HG03460 (cell line): ENCODE measurements around the gene REEP2.
"Not testable (repeated sequence)": the region's sequence is repeated elsewhere in the genome, so short reads cannot be mapped to it uniquely, and the experiment has no call there.

Source experiments
- ATAC-seq: cut with Tn5 transposase; IDR thresholded peaks from one replicate; pipeline ENCODE4 v1.9.1; 2021; ENCODE audit not compliant: unreplicated experiment

Gene REEP2, protein sequence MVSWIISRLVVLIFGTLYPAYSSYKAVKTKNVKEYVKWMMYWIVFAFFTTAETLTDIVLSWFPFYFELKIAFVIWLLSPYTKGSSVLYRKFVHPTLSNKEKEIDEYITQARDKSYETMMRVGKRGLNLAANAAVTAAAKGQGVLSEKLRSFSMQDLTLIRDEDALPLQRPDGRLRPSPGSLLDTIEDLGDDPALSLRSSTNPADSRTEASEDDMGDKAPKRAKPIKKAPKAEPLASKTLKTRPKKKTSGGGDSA

DNA sequence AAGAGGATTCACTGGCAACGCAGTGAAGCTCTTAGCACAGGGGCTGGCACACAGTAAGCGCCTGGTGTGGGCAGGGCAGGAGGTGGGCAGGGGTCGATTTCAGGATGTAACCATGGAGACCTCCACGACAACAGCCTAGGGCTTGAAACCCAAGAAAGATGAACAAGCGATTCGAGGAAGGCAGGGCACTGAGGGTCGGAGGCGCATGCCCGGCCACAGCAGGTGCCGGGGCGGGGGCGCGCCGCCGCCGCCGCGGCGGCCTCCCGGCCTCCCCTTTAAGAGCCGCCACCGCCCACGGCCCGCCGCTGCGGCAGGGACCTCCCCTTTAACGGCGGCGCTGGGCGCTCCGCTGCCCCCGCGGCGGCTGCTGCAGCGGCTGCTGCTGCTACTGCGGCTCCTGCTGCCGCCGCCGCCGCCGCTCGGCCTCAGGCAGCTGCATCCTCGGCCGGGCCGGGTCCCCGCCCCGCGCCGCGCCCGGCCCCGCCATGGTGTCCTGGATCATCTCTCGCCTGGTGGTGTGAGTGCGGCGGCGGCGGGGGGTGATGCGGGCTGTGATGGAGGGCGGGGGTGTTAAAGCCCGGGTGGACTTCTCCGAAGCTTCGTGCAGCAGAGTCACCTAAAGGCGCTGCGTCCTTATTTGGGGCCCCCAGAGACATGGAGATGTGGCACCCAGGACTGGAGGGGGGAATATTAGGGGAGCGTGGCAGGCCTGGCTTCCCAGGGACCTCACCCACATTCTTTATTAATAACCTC is at the start of gene REEP2:
REEP2 (plus strand) TSS at position 334 of the 753 bp plus-strand sequence; CDS start at position 486, 152 bp downstream.
- ATAC-seq, result peak; percentile 71

DNA sequence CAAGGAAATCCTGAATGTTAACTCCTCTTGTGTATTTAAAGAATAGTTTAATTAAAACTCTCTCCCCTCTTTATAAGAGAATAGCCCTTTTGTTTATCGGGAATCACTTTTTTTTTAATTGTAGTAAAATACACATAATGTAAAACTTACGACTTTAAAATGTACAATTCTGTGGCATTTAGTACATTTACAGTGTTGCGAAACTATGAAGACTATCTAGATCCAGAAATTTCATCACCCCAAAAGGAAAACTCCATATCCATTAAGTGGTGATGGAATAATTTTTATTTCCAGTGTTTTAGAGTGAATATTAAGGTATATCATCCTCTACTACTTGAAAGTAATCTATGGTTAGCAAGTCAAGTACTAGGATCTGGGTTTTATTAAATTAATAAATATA is 49.5 kb upstream of the REEP2 start:
- ATAC-seq, result no peak

DNA sequence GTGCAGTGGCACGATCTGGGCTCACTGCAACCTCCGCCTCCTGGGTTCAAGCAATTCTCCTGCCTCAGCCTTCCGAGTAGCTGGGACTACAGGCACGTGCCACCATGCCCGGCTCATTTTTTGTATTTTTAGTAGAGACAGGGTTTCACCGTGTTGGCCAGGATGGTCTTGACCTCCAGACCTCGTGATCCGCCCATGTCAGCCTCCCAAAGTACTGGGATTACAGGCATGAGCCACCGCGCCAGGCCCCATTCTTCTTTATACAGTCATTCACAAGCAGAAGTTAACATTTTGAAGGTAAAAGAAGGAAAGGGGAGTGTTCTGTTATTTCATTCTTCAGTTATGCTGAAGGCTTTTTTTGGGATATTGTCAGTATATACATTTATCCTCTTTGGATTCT is 48.9 kb upstream of the REEP2 start:
- ATAC-seq, result not testable (repeated sequence)

DNA sequence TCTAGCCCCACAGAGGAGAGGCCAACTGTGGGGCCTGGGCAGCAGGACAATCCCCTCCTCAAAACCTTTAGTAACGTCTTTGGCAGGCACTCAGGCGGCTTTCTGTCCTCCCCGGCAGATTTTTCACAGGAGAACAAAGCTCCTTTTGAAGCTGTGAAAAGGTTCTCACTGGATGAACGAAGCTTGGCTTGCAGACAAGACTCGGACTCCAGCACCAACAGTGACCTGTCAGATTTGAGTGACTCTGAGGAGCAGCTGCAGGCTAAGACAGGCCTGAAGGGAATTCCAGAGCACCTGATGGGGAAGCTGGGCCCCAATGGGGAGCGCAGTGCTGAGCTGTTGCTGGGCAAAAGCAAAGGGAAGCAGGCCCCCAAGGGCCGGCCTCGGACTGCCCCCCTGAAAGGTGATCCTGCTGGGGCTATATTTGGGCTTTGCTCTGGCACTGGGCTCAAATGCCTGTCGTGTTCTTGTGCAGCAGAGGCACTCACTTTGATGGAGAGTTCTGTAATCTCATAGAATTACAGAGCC is 46.9 kb upstream of the REEP2 start:
- ATAC-seq, result no peak

DNA sequence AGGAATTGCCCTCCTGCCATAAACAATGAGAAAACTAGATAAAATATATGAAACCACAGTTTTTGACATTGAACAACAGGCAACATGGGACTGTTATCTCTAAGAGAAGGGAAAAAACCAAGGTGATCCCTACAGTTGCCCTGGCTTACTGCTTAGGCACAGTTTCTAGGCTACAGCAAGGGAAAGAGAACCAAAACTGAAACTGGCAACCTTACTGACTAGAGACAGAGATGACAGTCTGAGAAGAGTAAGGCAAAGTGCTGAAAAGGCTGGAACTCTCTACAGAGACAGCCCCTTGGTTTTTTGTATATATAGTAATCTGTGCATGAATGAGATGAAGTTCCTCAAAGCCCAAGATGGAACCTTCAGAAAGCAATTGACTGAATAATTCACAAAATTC is 36.2 kb upstream of the REEP2 start:
- ATAC-seq, result peak; percentile 84

DNA sequence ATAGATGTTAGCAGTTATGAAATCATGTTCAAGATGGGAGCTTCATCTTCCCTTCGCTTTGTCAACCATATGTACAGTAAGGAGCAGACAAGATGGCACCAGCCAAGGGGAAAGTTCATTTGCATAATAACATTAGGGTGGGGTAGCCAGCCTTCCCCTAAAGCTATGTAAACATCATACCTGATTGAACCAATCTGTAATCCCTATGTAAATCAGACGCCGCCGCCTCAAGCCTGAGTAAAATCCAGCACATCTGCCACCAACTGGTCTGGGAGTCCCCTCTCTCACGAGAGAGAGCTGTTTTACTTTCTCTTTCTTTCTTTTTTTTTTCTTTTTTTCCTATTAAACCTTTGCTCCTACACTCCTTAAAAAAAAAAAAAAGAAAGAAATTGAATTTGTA is 30.8 kb upstream of the REEP2 start:
- ATAC-seq, result peak; percentile 94

DNA sequence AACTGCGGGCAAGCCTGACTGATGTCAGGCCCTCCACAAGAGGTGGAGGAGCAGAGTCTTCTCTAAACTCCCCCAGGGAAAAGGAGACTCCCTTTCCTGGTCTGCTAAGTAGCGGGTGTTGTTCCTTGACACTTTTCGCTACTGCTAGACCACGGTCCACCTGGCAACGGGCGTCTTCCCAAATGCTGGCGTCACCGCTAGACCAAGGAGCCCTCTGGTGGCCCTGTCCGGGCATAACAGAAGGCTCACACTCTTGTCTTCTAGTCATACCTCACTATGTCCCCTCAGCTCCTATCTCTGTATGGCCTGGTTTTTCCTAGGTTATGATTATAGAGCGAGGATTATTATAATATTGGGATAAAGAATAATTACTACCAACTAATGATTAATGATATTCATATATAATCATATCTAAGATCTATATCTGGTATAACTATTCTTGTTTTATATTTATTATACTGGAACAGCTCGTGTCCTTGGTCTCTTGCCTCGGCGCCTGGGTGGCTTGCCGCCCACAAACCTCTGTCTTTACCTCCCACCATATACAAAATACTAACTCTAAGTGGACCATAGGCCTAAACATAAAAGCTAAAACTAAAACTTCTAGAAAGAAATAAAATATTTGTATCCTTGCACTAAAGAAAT is 27.7 kb upstream of the REEP2 start:
- ATAC-seq, result not testable (repeated sequence)

DNA sequence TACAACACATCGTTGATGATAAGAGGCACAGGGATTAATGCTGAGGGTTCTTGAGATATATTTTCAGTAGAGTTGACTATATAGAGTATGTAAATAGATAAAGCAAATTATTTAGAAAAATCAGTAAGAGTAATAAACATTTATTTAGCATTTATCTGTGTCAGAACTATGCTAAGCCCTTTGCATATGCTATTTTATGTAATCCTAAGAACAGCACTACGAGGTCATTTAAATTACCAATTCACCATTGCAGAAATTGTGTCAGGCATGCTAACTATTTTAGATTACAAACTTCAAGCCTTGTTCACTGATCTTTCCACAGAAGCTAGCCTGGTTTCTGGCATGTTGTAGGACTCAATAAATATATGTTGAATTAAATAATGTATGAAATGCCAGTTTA is 20.4 kb upstream of the REEP2 start:
- no peak for ATAC-seq

DNA sequence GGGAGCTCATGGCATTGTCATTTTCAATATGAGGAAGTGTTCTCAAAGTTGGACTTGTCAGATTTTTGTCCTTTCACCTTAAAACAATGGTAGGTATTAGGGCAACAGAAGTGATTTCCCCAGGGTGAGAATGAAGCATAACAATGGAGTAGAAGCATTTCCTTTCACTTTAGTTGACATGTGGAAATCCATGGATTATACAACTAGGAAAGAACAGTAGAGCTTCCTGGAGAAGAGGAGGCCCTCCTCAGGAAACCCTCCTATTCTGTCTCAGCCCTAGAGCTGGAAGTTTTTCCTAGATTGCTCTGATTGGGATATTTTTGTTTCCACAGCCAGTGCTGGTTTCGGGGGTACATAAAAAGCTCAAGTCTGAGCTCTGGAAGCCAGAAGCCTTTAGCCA is 13.8 kb upstream of the REEP2 start:
- ATAC-seq, result no peak

DNA sequence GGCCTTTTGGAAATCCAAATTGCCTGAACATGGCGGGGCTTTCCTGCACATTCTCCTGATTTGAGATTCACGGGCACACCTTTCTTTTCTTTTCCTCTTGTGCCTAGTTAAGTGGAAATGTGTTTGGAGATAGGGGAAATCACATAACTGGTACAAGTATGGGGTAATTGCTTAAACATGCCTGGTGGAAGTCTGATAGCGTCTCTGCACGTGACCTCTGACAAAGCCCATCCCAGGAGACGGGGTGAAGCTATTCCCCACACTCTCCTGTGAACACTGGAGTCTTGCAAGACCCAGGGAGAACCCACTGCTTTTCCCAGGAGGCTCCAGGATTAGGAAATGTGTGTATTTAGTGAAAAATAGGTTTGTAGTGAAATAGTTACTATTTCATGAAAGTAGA is 2.9 kb upstream of the REEP2 start:
- no peak for ATAC-seq

DNA sequence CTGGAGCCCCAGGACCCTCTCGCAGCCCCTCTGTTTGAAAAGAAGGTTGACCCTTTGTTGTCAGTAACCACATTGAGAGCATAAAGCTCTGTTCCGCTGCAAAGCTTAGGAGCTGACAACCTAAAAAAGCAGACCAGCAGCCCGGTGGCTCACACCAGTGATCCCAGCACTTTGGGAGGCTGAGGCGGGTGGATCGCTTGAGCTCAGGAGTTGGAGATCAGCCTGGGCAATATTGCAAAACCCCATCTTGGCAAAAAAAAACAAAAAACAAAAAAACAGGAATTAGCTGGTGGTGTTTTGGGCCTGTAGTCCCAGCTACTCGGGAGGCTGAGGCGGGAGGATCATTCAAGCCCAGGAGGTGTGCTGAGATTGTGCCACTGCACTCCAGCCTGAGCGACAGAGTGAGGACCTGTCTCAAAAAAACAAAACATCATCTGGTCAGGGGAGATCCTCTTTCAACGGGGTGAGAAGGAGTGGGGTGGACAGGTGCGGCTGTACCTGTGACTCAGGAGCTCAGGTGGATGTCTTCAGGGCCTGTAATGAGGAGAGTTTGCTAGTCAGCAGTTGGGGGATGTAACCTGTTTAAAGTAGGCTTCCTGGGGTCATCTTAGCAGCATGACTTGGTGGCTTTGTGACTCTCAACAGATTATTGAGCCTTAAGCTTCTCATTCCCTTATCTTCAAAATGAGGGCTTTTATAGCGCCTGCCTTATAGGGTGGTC is 694 bp upstream of the REEP2 start:
- ATAC-seq, result no peak

DNA sequence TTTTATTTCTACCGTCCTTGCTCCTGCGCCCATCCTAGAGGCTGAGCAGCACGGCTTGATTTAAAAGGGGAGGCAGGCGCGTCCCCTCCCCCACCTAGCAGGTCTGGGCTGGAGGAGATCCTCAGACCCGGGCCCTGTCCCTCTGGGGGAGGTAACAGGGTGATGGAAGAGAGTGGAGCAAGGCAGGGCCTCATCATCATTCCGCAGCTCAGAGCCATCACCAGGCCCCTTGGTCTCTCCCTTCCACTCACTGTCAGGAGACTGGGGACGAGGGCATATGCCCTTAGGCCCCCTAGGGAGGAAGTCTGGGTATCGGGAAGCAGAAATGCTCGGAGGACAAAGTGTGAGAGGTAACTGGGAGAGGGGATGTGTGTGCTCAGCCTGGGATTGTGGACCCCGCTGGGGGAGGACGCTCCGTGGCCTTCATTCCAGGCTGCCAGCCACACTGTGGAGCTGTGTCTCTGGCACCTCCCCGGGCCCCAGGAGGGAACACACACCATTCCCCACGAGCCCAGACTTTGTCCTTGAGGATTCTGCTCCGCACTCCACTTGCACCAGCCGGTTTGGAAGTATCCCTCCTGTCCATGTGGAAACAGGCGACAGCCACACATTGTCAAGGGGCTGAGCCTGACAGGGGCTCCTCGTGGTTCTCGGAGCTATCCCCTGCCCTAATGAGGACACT is 761 bp downstream of the REEP2 start:
- no peak for ATAC-seq

DNA sequence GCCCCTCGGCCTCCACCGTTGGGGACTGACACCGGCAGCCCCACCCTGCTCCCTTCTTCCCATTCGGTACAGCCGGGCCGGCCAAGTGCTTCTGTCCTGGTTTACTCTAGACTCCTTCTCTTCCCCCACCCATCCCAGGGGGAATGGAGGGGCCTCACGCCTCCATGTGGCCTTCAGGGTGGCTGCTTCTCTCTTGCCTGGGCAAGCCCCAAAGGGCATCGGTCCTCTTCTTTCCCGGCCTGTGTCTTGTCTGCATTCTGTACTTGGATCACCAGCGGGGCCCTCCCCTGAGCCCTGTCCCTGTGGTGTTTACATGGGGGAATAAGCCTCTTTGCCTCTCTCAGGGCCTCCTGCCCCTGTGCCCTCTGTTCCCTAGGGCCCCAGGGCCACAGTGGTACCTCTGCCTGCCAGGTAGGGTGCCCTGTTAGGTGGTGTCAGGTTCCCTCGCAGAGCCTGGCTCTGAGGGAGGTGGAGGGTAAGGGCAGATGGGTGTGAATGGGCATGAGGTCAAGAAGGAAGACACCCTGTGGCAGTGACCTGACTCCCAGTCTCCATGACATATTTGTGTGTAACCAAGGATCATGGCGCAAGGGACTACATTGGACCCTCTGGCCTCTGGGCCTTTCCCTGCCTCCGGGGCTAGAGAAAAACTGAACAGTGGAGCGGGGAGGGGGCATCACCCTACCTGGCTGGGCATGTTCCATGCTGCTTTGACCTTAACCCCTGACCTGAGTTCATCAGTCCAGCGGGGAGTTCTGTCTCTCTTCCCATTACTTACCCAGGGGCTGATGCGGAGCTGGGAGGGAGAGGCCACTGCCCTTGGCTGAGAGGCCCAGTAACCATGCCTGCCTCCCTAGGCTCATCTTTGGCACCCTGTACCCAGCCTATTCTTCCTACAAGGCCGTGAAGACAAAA is 1.6 kb downstream of the REEP2 start:
- no peak for ATAC-seq

DNA sequence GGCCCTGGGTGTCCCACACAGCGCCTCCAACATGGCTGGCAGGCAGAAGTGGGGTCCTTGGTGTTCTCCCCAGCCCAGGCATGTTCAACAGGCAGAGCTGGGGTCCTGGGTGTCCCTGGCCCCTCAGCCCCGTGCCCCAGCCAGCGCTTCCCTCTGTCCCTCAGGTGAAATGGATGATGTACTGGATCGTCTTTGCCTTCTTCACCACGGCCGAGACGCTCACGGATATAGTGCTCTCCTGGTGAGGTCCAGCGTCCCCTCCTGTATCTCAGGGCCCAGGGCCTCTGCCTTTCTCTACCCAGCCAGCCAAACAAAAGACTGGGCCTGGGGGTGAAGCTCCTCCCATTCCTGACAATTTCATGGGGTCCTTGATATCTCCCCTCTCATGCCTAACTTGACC is 2.4 kb downstream of the REEP2 start:
- ATAC-seq, result no peak

DNA sequence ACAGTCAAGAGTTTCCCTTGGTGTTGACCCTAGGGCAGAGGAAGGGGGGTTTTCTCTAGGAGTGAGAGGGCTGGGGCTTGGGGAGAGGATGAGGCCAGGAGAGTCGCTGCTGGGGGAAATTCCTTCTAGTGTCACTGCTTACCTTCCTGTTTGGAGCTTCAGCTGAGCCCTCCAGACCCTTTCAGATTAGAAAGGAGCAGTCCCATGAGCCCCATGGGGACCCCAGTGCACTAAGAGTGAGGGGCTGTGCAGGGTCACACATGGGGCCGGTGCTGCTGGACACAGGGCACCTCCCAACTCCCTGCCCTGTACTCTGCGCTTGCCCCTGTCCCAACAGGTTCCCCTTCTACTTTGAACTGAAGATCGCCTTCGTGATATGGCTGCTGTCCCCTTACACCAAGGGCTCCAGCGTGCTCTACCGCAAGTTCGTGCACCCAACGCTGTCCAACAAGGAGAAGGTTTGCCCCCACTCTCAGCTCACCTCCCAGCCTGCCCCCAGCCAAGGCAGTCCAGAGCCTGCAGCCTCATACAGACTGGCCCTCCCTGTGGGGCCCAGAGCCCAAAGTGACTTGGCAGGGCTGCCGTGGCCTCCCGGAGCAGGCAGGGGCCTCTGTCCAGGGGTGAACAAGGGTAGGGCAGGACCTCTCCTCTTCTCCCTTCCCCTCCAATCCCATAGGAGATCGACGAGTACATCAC is 5.4 kb downstream of the REEP2 start:
- no peak for ATAC-seq

DNA sequence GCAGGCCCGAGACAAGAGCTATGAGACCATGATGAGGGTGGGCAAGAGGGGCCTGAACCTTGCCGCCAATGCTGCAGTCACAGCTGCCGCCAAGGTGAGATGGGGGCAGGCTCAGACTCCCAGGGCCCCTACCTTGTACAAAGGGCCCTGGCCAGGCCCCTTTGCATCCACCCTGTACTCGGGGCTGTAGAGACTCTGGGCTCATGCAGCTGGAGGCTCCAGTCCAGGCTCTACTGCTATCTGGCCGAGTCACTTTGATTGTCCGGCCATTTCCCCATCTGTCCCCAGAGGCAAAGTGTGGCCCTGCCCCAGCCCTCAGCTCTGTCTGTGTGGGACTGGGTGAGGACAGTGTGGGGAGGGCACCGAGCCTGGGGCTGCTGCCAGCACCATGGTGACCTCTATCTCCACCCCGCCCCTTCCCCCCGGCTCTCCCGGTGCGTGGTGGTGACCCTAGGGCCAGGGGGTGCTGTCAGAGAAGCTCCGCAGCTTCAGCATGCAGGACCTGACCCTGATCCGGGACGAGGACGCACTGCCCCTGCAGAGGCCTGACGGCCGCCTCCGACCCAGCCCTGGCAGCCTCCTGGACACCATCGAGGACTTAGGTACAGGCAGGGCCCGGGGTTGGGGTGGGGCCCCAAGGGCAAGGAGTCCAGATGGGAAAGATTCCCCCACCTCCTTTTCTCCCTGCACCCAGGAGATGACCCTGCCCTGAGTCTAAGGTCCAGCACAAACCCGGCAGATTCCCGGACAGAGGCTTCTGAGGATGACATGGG is 6.1 kb downstream of the REEP2 start:
- ATAC-seq, result no peak

DNA sequence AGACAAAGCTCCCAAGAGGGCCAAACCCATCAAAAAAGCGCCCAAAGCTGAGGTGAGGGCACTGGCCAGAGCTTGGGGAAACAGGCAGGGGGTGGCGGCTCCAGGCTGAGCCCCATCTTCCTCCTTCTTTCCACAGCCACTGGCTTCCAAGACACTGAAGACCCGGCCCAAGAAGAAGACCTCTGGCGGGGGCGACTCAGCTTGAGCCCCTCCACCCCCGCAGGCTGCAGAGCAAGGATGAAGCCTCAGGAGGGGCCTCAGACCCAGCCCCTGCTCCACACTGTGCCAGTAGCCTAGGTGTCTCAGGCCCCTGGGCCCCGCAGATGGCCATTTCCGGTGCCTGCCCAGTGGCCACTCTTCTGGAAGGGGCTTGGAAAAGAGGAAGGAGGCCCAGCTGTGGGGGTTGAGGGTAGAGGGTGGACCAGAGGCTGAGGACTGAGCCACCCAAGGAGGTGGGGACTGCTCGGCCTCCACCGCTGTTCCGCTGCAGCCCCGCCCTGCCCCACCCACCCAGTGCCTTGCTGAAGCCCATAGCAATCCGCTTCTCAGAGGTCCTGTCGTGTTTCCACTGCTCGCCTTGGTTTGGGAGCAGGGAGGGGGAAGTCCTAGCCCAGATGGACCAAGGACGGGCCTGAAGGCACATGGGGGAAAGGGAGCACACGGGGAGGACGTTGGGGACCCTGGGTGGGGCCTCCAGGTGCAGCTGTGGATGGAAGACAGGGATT is 6.9 kb downstream of the REEP2 start:
- ATAC-seq, result no peak

DNA sequence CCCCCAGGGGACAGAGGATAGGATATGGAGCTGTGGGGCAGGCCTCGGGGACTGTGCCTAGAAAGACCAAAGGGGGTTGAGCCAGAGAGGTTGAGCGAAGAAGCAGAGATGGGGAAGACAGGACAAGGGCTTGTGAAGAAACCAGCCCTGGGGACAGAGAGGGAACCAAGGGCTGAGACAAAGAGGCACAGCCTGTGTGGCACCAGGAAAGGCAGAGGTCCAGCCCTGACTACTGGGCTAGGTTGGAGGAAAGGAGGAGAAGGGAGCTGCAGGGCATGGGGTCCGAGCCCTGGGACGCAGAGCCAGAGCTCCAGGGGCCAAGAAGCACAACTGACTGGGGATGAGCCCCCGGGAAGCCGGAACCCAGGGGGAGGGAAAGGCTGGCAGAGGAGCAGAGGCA is 9.2 kb downstream of the REEP2 start:
- ATAC-seq, result no peak
